H1 (cell line): Measurements from ENCODE around the gene HBM. TPM values are rescaled to one million over a fixed set of nuclear protein-coding genes. Genes with fewer than 3 reads are reported as not detected.

ENCODE experiments used
- CHD1 ChIP-seq: IDR thresholded peaks from 2 replicates; pipeline ENCODE4 v1.6.1; 2012; ENCODE audit warnings: low read depth, low read length, improper control_type of control experiment
- CHD7 ChIP-seq: fragments of 300-600 bp; sonication (generic); IDR thresholded peaks from 2 replicates; pipeline ENCODE4 v1.7.1; 2012; ENCODE audit warnings: low read length, moderate library complexity, mild to moderate bottlenecking, inconsistent platforms; ENCODE audit not compliant: insufficient replicate concordance
- TBP ChIP-seq: IDR thresholded peaks from 2 replicates; pipeline ENCODE4 v1.6.1; 2011; ENCODE audit warnings: low read depth, low read length, improper control_type of control experiment
- polyA plus RNA-seq, 7 experiments: library from polyadenylated mRNA; depleted of rRNA in 3 of 7; stranded (reverse) in 5 of 7; unstranded in 2 of 7; fragments of >200 nt in 5 of 7; fragments of 200-250 nt in 2 of 7; gene quantifications; 1 replicate in 5 of 7; 2 replicates in 1 of 7; 4 replicates in 1 of 7; pipeline versions ENCODE4 v1.2.1 to v1.2.3, GENCODE V29; 2011 to 2013; ENCODE audit warnings: missing spikeins in 2 of 7, mixed read lengths in 2 of 7
- total RNA-seq: library from RNA; stranded (reverse); fragmentation: NEBNext Ultra II Directional; extraction: Animal tissue kit (Norgen Biotek cat#: 25700); gene quantifications from 2 replicates; pipeline ENCODE4 v1.2.1, GENCODE V29; 2021

Gene HBM
- total and polyA plus RNA-seq, 2 of the 8 experiments (the other 6 are each of a cell fraction or from before 2014, with no cell fraction given), result 0.88 TPM; not detected in 1

- TF ChIP-seq CHD7 (no peak), CHD1 (no peak), TBP (no peak)
- TF ChIP-seq, all 59 proteins: peak for 0
These were observed 26.9 kb downstream of the HBM start (continued) for GRCh38 chr16:192686-193085.
